Kidney (tissue), 14 donors: ENCODE results near the gene NFATC2. TPM values are rescaled to one million over a fixed set of nuclear protein-coding genes. Genes with fewer than 3 reads are reported as not detected.

Source experiments
- DNase-seq, 5 donors: peaks; one replicate each; pipeline ENCODE4 v3.0.0-alpha.2; 2013 to 2020
- FAIRE-seq: peaks from 2 replicates; lab custom pipeline; 2012; peaks lifted over from hg19 to GRCh38; lab: Jason Lieb, UNC
- H3K27ac ChIP-seq, 2 donors: one replicate each; pipeline ENCODE4 v1.7.0; 2013; ENCODE audit warnings: low read depth in 2 of 2, low read length in 2 of 2, inconsistent platforms in 1 of 2
- H3K27me3 ChIP-seq: one replicate; pipeline ENCODE4 v1.7.1; 2013; ENCODE audit warnings: low read length, inconsistent platforms; ENCODE audit not compliant: control insufficient read depth, insufficient read depth
- H3K36me3 ChIP-seq, 3 donors: one replicate each; pipeline versions ENCODE4 v1.7.0 to v1.7.1; 2013; ENCODE audit warnings: low read length in 3 of 3, control low read depth in 1 of 3, inconsistent platforms in 1 of 3; ENCODE audit not compliant: insufficient read depth in 3 of 3, control insufficient read depth in 2 of 3
- H3K4me1 ChIP-seq, 3 donors: one replicate each; pipeline versions ENCODE4 v1.7.0 to v1.7.1; 2013; ENCODE audit warnings: low read length in 3 of 3, inconsistent platforms in 1 of 3, low read depth in 1 of 3; ENCODE audit not compliant: control insufficient read depth in 2 of 3, insufficient read depth in 2 of 3
- H3K4me3 ChIP-seq, 3 donors: one replicate each; pipeline versions ENCODE4 v1.7.0 to v1.8.1; 2013; ENCODE audit warnings: low read length in 3 of 3, control low read depth in 1 of 3, inconsistent platforms in 1 of 3
- H3K9ac ChIP-seq, 3 donors: one replicate each; pipeline versions ENCODE4 v1.7.0 to v1.7.1; 2013; ENCODE audit warnings: low read length in 3 of 3, control low read depth in 1 of 3, inconsistent platforms in 1 of 3
- H3K9me3 ChIP-seq, 3 donors: one replicate each; pipeline versions ENCODE4 v1.7.0 to v1.7.1; 2013; ENCODE audit warnings: low read length in 3 of 3, control low read depth in 1 of 3, inconsistent platforms in 1 of 3; ENCODE audit not compliant: control insufficient read depth in 2 of 3, insufficient read depth in 1 of 3
- intact Hi-C: fragments of 100-400 bp; cut with DNase I; formaldehyde crosslinking; loops from one replicate; pipeline ENCODE4 v1.11.1; 2022
- polyA plus RNA-seq: library from polyadenylated mRNA; stranded (reverse); fragments of 350-450 nt; fragmentation: Illumina TruSeq; extraction: RNeasy Lipid Tissue Mini Kit (QIAGEN cat#74804); gene quantifications from one replicate; pipeline ENCODE4 v1.2.3, GENCODE V29; 2014; ENCODE audit warnings: low read depth, low replicate concordance; ENCODE audit not compliant: insufficient read depth
- total RNA-seq: library from RNA; stranded (reverse); fragmentation: NEBNext Ultra II Directional; extraction: Animal tissue kit (Norgen Biotek cat#: 25700); gene quantifications from one replicate; pipeline ENCODE4 v1.2.1, GENCODE V29; 2021
- TF ChIP-seq, protein P1 (sequence below): IDR thresholded peaks from 3 replicates; pipeline ENCODE4 v1.5.1; 2012; ENCODE audit warnings: mild to moderate bottlenecking, moderate library complexity, borderline replicate concordance; ENCODE audit not compliant: insufficient read depth; ENCODE audit errors: extremely low read depth
- donor health status: control.
- donor health status: control.
- donor health status: control.
- donor health status: control.
- donor health status: control.
- donor health status: DM: yes; HTN: yes; CAD: no.
- donor health status: Normal renal cell carcinoma (clear cell type).

NFATC2 gene
- total and polyA plus RNA-seq, 2 donors from 2014 or later: 0.73 to 10.5 TPM

DNA sequence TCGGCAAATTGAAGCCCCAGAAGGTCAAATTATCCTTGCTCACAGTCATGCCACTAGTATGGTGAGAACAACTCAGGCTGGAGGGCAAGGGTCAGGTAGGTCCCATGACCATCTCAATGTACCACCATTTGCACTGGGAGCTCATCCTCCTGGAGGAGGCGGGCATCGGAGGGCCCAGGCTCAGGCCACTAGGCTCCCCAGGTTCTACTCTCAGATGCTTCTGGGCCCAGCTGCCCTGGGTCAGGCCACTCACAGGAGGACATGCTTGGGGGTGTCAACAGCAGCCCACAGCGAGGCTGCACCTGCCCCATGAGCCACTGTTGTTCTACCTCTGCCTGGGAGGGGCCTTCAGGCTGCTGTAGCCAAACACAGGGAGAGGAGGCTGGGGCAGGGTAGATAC is 39.1 kb downstream of the NFATC2 start:
- intact Hi-C loops: no loop called here
- Histone ChIP-seq H3K27ac (no peak overlapping the region), H3K27me3 (no peaks in the 10 kb centered on the region), H3K36me3 (no peaks in the 10 kb centered on the region), H3K9ac (no peak overlapping the region), H3K9me3 (no peaks in the 10 kb centered on the region), H3K4me3 (no peak overlapping the region), H3K4me1 (no peaks in the 10 kb centered on the region)
- TF ChIP-seq, protein P1, sequence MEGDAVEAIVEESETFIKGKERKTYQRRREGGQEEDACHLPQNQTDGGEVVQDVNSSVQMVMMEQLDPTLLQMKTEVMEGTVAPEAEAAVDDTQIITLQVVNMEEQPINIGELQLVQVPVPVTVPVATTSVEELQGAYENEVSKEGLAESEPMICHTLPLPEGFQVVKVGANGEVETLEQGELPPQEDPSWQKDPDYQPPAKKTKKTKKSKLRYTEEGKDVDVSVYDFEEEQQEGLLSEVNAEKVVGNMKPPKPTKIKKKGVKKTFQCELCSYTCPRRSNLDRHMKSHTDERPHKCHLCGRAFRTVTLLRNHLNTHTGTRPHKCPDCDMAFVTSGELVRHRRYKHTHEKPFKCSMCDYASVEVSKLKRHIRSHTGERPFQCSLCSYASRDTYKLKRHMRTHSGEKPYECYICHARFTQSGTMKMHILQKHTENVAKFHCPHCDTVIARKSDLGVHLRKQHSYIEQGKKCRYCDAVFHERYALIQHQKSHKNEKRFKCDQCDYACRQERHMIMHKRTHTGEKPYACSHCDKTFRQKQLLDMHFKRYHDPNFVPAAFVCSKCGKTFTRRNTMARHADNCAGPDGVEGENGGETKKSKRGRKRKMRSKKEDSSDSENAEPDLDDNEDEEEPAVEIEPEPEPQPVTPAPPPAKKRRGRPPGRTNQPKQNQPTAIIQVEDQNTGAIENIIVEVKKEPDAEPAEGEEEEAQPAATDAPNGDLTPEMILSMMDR: no peak
- FAIRE-seq (no peak), DNase-seq (no peak)

DNA sequence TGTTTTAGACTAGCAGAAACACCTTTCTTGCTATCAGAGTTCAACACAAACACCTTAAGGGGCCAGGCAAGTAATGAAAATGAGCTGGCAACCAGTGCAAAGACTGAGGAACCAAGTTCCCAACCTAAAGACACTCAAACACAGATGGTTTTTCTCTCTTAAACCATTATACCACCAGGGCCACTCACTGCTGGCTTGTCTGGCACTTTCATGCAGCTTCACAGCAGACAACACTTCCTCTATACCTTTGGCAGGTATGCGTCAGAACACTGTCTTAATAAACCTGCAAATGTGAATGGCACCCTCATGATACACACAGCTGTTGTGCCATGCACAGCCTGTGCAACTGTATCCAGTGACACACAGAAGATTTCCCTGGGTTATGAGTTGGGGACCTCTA is 41.6 kb downstream of the NFATC2 start:
- no peak overlapping the region for H3K27ac ChIP-seq
- H3K36me3 ChIP-seq: no peaks in the 10 kb centered on the region
- no peak overlapping the region for H3K9ac ChIP-seq
- FAIRE-seq (no peak), DNase-seq (no peak)
- intact Hi-C loops: no loop called here
- no peaks in the 10 kb centered on the region for H3K9me3 ChIP-seq
- H3K4me1 ChIP-seq: peaks cover 0 to 10% (median 0%) of the 10 kb centered on the region in 3 donors
- H3K27me3 ChIP-seq: no peaks in the 10 kb centered on the region
- TF ChIP-seq, protein P1: no peak
- H3K4me3 ChIP-seq: no peak overlapping the region

DNA sequence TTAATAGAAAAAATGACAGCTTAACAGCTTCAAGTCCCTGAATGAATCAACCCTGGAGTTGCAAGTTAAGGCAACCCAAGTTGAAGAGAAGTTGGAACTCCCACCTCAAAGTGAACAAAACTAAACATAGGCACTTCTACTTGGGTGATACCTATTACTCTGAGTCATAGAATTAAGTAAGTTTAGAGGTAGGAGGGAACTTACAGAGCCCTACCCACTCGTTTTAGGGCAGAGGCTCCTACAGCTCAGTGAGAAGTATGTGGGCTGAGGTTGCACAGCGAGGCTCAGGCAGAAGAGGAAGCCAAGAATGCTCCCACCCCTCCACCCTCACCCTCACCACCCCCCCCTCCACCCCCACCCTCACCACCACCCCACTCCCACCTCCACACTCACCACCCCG is 42.2 kb downstream of the NFATC2 start:
- FAIRE-seq: no peak
- TF ChIP-seq, protein P1: no peak
- no peaks in the 10 kb centered on the region for H3K27me3 ChIP-seq
- H3K9me3 ChIP-seq: no peaks in the 10 kb centered on the region
- H3K36me3 ChIP-seq: no peaks in the 10 kb centered on the region
- H3K27ac ChIP-seq: no peak overlapping the region
- intact Hi-C loops: no loop called here
- no peak for DNase-seq
- H3K9ac ChIP-seq: no peak overlapping the region
- H3K4me1 ChIP-seq: peaks cover 0 to 10% (median 0%) of the 10 kb centered on the region in 3 donors
- H3K4me3 ChIP-seq: no peak overlapping the region

DNA sequence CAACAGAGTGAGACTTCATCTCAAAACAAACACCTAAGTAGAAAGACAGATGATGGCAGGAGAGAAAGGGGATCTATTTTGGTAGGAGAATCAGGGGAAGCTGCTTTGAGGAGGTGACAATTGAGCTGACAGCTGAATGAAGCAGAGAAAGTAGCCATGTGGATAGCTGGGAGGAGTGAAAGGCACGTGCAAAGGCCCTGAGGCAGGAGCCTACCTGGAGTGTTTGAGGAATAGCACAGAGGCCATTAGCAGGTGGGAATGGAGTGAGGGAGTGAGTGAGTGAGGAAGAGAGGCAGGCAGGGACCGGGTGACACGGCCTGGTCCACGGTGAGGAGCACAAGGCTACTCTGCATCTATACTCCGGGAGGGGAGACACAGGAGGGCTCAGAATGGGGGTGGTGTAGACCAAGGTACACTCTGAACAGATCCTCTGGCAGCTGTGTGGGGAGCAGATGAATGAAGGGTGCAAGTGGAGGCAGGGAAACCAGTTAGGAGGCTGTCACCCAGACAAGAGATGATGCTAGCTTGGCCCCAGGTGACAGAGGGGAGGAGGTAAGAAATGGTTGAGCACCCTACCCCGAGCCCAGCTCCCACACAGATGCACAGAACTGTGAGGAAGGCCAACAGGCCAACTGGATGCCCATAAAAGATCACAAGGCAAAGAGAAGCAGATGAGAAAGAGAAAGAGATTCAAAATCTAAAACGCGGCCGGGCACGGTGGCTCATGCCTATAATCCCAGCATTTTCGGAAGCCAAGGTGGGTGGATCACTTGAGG is 43.6 kb downstream of the NFATC2 start:
- TF ChIP-seq, protein P1: no peak
- H3K4me1 ChIP-seq: peaks cover 0 to 12% (median 0%) of the 10 kb centered on the region in 3 donors
- H3K27me3 ChIP-seq: no peaks in the 10 kb centered on the region
- no peak for FAIRE-seq
- H3K27ac ChIP-seq: no peak overlapping the region
- DNase-seq: no peak
- no peak overlapping the region for H3K4me3 ChIP-seq
- no peaks in the 10 kb centered on the region for H3K9me3 ChIP-seq
- intact Hi-C loops: no loop called here
- no peak overlapping the region for H3K9ac ChIP-seq
- H3K36me3 ChIP-seq: no peaks in the 10 kb centered on the region
